Stimulated activated memory B cell treated with anti-CD40 and anti-IgM and Interleukin-4, amounts not matched to agents 10 μg/mL and 1 μg/mL and 100 μg/mL, for 72 hours (primary cell): ENCODE measurements around the gene CDRT15.

ENCODE experiments used
- ATAC-seq: fragments of 150-1000 bp; cut with Tn5 transposase; 2 replicates; pipeline ENCODE4 v1.10.0; 2021
- H3K27ac Mint-ChIP-seq: one replicate; pipeline ENCODE4 v1.8.0; 2022; ENCODE audit warnings: mild to moderate bottlenecking, mixed read lengths
- H3K27me3 Mint-ChIP-seq: one replicate; pipeline ENCODE4 v1.8.0; 2022; ENCODE audit warnings: mixed read lengths
- H3K36me3 Mint-ChIP-seq: one replicate; pipeline ENCODE4 v1.8.0; 2022; ENCODE audit warnings: mixed read lengths
- H3K4me1 Mint-ChIP-seq: one replicate; pipeline ENCODE4 v1.8.0; 2022; ENCODE audit warnings: mixed read lengths
- H3K4me3 Mint-ChIP-seq: one replicate; pipeline ENCODE4 v1.8.0; 2022; ENCODE audit warnings: mild to moderate bottlenecking, moderate library complexity, mixed read lengths
- H3K9me3 Mint-ChIP-seq: one replicate; pipeline ENCODE4 v1.8.0; 2022; ENCODE audit warnings: mixed read lengths

Gene CDRT15

GRCh38 chr17:14225254-14225980 is 11.2 kb downstream of the CDRT15 start:
- Mint-ChIP-seq H3K4me1 (no peaks in the 10 kb centered on the region), H3K36me3 (peaks cover 7% of the 10 kb centered on the region), H3K27me3 (no peaks in the 10 kb centered on the region), H3K9me3 (no peaks in the 10 kb centered on the region), H3K27ac (no peak overlapping the region), H3K4me3 (no peak overlapping the region)
- ATAC-seq = no peak

GRCh38 chr17:14222611-14223010 is 14.1 kb downstream of the CDRT15 start:
- Mint-ChIP-seq H3K9me3 (no peaks in the 10 kb centered on the region), H3K4me1 (no peaks in the 10 kb centered on the region), H3K36me3 (peaks cover 7% of the 10 kb centered on the region), H3K4me3 (no peak overlapping the region), H3K27me3 (no peaks in the 10 kb centered on the region), H3K27ac (no peak overlapping the region)
- no peak for ATAC-seq

DNA sequence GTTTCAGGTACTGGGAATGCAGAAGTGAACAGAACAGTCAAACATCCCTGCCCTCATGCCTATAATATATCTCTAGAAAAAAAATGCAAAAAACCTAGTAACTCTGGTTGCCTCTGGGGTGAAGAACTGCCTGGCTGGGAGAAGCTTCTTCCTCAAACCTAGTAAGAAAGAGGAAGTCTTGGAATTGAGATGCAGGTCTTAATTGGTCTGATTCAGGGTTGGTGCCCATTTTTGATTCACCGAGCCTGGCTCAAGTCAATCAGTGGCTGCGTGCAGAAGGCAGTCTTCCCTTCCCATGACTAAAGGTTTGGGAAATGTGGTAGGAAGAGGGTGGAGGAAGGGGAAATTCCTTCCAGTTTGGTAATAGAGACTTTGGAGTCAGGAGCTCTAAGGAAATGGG is 22.4 kb downstream of the CDRT15 start:
- ATAC-seq = no peak
- no peaks in the 10 kb centered on the region for H3K27me3 Mint-ChIP-seq
- H3K36me3 Mint-ChIP-seq = peaks cover 48% of the 10 kb centered on the region
- no peaks in the 10 kb centered on the region for H3K4me1 Mint-ChIP-seq
- H3K4me3 Mint-ChIP-seq = no peak overlapping the region
- peaks cover 4% of the 10 kb centered on the region for H3K9me3 Mint-ChIP-seq
- H3K27ac Mint-ChIP-seq = no peak overlapping the region

- Mint-ChIP-seq H3K4me1 (no peaks in the 10 kb centered on the region), H3K27me3 (no peaks in the 10 kb centered on the region), H3K4me3 (no peak overlapping the region), H3K36me3 (peaks cover 65% of the 10 kb centered on the region), H3K27ac (no peak overlapping the region), H3K9me3 (peaks cover 4% of the 10 kb centered on the region)
- ATAC-seq = no peak
Measured at GRCh38 chr17:14212401-14212800, 24.3 kb downstream of the CDRT15 start.

- H3K4me1 Mint-ChIP-seq = no peaks in the 10 kb centered on the region
- peaks cover 71% of the 10 kb centered on the region for H3K36me3 Mint-ChIP-seq
- no peak for ATAC-seq
- H3K27ac Mint-ChIP-seq = no peak overlapping the region
- H3K9me3 Mint-ChIP-seq = peaks cover 4% of the 10 kb centered on the region
- no peaks in the 10 kb centered on the region for H3K27me3 Mint-ChIP-seq
- H3K4me3 Mint-ChIP-seq = no peak overlapping the region
Measured at GRCh38 chr17:14211801-14212200, 24.9 kb downstream of the CDRT15 start.

GRCh38 chr17:14211246-14211645 is 25.4 kb downstream of the CDRT15 start:
- no peak for ATAC-seq
- Mint-ChIP-seq H3K4me1 (no peaks in the 10 kb centered on the region), H3K27ac (no peak overlapping the region), H3K4me3 (no peak overlapping the region), H3K36me3 (peaks cover 76% of the 10 kb centered on the region), H3K9me3 (peaks cover 4% of the 10 kb centered on the region), H3K27me3 (no peaks in the 10 kb centered on the region)

DNA sequence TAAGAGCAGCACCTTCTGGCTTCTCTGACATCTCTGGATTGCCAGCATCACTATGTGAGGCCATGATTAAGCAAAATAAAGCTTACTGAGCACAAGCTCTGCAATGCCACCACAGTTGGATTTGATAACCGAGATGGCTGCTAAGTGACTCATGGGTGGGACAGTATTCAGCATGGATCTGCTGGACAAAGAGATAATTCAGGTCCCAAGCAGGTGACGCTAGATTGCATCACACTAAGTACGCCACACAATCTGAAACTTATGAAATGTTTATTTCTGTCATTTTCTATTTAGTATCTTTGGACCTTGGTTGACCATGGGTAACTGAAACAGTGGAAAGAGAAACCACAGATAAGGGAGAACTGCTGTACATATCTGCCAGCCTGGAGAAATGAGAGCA is 27.4 kb downstream of the CDRT15 start:
- Mint-ChIP-seq H3K27ac (no peak overlapping the region), H3K36me3 (peaks cover 90% of the 10 kb centered on the region), H3K4me1 (no peaks in the 10 kb centered on the region), H3K9me3 (peaks cover 4% of the 10 kb centered on the region), H3K4me3 (no peak overlapping the region), H3K27me3 (no peaks in the 10 kb centered on the region)
- no peak for ATAC-seq

DNA sequence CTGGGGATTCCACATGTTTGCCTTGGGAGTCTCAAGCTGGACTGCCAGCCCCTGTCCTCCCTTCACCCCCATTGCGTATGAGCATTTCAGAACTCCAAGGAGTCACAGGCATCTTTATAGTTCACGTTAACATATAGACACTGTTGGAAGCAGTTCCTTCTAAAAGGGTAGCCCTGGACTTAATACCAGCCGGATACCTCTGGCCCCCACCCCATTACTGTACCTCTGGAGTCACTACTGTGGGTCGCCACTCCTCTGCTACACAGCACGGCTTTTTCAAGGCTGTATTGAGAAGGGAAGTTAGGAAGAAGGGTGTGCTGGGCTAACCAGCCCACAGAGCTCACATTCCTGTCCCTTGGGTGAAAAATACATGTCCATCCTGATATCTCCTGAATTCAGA is 28.9 kb downstream of the CDRT15 start:
- Mint-ChIP-seq H3K27me3 (no peaks in the 10 kb centered on the region), H3K36me3 (peaks cover 90% of the 10 kb centered on the region), H3K4me1 (no peaks in the 10 kb centered on the region), H3K4me3 (no peak overlapping the region), H3K27ac (no peak overlapping the region), H3K9me3 (peaks cover 4% of the 10 kb centered on the region)
- ATAC-seq = no peak

DNA sequence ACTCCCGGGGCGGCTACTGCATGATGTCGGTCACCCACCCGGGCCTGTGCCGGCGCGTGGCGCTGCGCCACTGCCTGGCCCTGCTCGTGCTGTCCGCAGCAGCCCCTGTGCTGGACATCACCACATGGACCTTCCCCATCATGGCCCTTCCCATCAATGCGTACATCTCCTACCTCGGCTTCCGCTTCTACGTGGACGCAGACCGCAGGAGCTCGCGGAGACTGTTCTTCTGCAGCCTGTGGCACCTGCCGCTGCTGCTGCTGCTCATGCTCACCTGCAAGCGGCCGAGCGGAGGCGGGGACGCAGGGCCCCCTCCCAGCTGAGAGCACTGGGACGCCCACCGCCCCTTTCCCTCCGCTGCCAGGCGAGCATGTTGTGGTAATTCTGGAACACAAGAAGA is 29.8 kb downstream of the CDRT15 start:
- Mint-ChIP-seq H3K27ac (no peak overlapping the region), H3K4me3 (no peak overlapping the region), H3K9me3 (peaks cover 4% of the 10 kb centered on the region), H3K27me3 (no peaks in the 10 kb centered on the region), H3K4me1 (no peaks in the 10 kb centered on the region), H3K36me3 (peaks cover 91% of the 10 kb centered on the region)
- ATAC-seq = no peak

DNA sequence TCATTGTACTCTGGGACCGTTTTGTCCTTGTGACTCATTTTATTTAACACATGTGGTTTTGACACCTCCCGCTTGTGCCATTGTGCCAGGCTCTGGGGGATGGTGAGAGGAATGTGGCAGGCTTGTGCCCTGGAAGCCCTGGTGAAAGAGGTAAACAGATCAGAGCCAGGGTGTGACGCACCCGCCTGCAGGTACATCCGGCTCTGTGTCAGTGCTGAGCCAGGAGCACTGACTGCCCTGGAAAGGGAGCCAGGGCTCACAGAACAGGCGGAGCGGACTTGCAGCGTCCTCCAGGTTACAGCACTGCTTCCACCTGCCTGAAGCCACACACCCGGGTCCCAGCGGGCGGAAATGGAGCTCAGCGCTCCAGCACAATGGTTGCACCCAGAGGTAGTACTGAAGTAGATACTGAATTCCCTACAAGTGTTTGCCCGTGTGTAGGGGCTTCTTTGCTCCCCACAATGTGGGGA is 30.6 kb downstream of the CDRT15 start:
- no peak for ATAC-seq
- Mint-ChIP-seq H3K9me3 (peaks cover 2% of the 10 kb centered on the region), H3K4me3 (no peak overlapping the region), H3K27ac (no peak overlapping the region), H3K36me3 (peaks cover 87% of the 10 kb centered on the region), H3K27me3 (no peaks in the 10 kb centered on the region), H3K4me1 (no peaks in the 10 kb centered on the region)

DNA sequence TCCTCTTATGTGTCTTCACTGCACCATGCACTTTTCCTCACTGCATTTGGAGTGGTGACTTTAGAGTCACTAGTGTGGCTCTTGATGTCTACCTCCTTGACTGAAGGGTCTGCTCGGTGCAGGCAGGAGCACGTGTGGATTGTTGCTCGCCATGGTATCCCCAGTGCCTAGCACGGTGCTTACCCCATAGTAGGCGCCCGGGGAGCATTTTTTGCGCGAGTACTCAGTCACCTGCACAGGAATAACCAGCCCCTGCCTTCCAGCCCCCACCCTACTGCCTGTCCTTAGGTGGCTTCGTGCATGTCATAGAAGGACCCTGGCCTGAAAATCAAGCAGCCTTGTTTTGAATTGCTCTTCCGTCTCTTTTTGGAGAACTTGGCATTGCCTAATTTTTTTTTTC is 31.3 kb downstream of the CDRT15 start:
- Mint-ChIP-seq H3K36me3 (peaks cover 84% of the 10 kb centered on the region), H3K9me3 (no peaks in the 10 kb centered on the region), H3K27me3 (no peaks in the 10 kb centered on the region), H3K4me3 (no peak overlapping the region), H3K4me1 (no peaks in the 10 kb centered on the region), H3K27ac (no peak overlapping the region)
- no peak for ATAC-seq

- Mint-ChIP-seq H3K9me3 (no peaks in the 10 kb centered on the region), H3K27ac (no peak overlapping the region), H3K36me3 (peaks cover 81% of the 10 kb centered on the region), H3K4me3 (no peak overlapping the region), H3K4me1 (no peaks in the 10 kb centered on the region), H3K27me3 (no peaks in the 10 kb centered on the region)
- no peak for ATAC-seq
Measured at GRCh38 chr17:14204546-14204945, 32.1 kb downstream of the CDRT15 start.

DNA sequence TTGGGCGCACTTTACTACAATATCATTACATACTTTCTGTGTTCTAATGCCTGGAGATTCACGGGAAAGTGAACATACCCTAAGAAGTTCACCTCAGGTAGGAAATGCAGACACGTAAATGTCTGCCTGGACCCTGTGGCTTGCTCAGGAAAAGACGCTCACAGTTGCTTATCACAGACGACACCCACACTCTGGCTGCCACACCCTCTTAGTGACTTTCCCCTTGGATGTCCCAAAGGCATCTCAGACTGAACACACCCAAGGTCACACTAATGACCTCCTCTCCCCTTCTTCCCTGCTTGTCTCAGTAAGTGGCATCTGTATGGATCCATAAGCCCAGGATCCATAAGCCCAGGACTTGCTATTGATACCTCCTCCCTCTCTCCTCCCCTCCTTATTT is 32.6 kb downstream of the CDRT15 start:
- Mint-ChIP-seq H3K4me3 (no peak overlapping the region), H3K27me3 (no peaks in the 10 kb centered on the region), H3K4me1 (no peaks in the 10 kb centered on the region), H3K27ac (no peak overlapping the region), H3K36me3 (peaks cover 81% of the 10 kb centered on the region), H3K9me3 (no peaks in the 10 kb centered on the region)
- no peak for ATAC-seq

- Mint-ChIP-seq H3K9me3 (no peaks in the 10 kb centered on the region), H3K27me3 (no peaks in the 10 kb centered on the region), H3K4me3 (no peak overlapping the region), H3K27ac (no peak overlapping the region), H3K36me3 (peaks cover 82% of the 10 kb centered on the region), H3K4me1 (no peaks in the 10 kb centered on the region)
- no peak for ATAC-seq
Measured at GRCh38 chr17:14203388-14203787, 33.3 kb downstream of the CDRT15 start.

DNA sequence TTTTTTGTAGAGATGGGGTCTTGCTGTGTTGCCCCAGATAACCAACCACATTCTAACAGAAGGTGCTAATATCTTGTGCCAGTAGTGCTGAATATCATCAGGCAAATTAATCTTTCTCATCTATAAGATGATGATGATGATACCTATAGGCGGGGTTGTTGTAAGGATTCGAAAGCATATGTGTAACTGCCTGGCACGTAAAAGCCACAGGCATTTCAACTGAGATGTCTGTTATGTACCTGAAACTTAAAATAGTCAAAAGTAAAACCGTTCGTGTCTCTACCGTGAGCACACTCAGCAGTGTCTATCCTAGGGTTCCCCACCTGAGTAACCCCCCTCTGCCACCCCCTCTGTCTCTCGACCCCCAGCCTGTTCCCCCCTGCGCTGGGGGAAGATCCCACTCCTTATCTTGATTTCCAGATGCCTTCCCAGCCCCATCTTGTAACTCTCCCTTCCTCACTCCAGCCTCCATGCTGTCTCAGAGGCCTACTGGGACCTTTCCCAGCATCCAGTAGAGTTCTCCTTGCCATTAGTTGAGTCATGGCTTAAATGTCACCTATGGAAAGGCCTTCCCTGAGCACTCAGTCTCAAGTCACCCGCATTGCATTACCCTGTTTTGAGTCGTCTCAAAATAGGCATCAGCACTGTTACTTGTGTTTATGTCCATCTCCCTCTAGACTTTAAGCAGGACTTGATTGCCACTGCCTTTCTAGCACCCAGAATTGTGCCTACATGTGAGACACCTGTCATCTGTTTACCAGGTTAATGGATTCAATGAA is 34.1 kb downstream of the CDRT15 start:
- Mint-ChIP-seq H3K27ac (no peak overlapping the region), H3K27me3 (no peaks in the 10 kb centered on the region), H3K4me1 (no peaks in the 10 kb centered on the region), H3K4me3 (no peak overlapping the region), H3K36me3 (peaks cover 79% of the 10 kb centered on the region), H3K9me3 (no peaks in the 10 kb centered on the region)
- no peak for ATAC-seq

GRCh38 chr17:14201988-14202380 is 34.7 kb downstream of the CDRT15 start:
- H3K27ac Mint-ChIP-seq = no peak overlapping the region
- peaks cover 73% of the 10 kb centered on the region for H3K36me3 Mint-ChIP-seq
- no peaks in the 10 kb centered on the region for H3K27me3 Mint-ChIP-seq
- H3K9me3 Mint-ChIP-seq = no peaks in the 10 kb centered on the region
- ATAC-seq = no peak
- H3K4me1 Mint-ChIP-seq = no peaks in the 10 kb centered on the region
- no peak overlapping the region for H3K4me3 Mint-ChIP-seq
